ENCODE measurements around the gene TMEM87B. TPM values are rescaled to one million over a fixed set of nuclear protein-coding genes. Genes with fewer than 3 reads are reported as not detected.
"Not testable (repeated sequence)": the region's sequence is repeated elsewhere in the genome, so short reads cannot be mapped to it uniquely, and the experiment has no call there.

The TMEM87B gene
- polyA plus RNA-seq, 10 donors = 12.9 to 24.9 (median 18.0) TPM

- peak in 2 of 3 donors; percentile 42 to 49 for DNase-seq
Observed at GRCh38 chr2:112032689-112033465, 22.2 kb upstream of the TMEM87B start.

DNA sequence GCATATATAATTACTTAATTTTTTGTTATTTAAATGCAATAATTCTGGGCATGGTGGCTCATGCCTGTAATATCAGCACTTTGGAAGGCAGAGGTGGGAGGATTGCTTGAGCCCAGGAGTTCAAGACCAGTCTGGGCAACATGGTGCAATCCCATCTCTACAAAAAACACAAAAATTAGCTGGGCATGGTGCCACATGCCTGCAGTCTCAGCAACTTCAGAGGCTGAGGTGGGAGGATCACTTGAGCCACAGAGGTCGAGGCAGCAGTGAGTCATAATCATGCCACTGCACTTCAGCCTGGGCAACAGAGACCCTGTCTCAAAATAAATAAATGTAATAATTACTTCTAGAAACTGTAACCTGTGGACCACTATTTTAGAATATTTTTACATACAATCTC lies 21.5 kb upstream of the TMEM87B start:
- no peak for DNase-seq

GRCh38 chr2:112034924-112035323 lies 20.1 kb upstream of the TMEM87B start:
- DNase-seq = no peak

- DNase-seq = no peak
Observed at GRCh38 chr2:112035786-112036185, 19.3 kb upstream of the TMEM87B start.

DNA sequence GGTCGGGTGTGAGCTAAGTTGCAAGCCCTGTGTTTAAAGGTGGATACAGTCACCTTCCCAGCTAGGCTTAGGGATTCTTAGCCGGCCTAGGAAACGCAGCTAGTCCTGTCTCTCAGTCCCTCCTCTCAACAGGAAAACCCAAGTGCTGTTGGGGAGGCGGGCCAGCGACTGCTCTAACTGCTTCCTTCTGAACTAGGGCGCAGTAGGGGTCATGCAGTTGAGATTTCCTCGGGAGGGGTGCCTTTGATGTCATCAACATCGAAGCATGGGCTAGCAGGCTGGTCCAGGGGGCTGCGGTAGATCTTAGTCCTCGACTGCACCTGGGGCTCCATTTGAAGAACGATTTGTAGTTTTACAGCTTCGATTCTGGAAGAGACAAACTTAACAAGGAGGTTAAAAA lies 15.5 kb upstream of the TMEM87B start:
- DNase-seq = not testable (repeated sequence)

DNA sequence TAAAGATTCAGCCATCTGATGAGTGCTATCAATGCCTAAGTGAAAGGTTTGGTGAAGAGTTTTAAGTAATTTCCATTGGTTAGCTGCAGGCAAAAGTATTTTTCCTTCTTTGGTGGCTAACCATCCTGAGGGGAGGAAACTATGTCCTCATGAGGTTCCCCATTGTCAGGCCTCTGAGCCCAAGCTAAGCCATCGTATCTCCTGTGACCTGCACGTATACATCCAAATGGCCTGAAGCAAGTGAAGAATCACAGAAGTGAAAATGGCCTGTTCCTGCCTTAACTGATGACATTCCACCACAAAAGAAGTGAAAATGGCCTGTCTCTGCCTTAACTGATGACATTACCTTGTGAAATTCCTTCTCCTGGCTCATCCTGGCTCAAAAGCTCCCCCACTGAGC lies 15.0 kb upstream of the TMEM87B start:
- DNase-seq = not testable (repeated sequence)

- DNase-seq = not testable (repeated sequence)
Observed at GRCh38 chr2:112041460-112041859, 13.6 kb upstream of the TMEM87B start.

DNA sequence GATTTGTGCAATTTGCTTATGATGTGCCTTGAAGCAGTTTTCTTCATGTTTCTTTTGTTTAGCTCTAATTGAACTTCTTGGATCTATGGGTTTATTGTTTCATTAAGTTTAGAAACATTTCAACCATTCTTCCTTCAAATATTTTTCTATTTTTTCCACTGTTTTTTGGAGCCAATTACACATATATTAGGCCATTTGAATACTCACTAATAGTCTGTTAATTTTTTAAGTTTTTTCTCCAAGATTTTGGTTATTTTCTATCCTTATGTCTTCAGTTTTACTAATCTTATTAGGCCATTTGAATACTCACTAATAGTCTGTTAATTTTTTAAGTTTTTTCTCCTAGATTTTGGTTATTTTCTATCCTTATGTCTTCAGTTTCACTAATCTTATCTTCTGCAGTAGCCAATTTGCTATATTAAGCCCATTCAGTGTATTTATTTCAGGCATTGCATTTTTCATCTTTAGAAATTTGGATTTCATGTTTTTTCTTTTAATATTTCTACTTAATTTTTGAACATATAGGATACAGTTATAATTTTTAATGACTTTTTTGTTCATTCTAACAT lies 9.5 kb upstream of the TMEM87B start:
- DNase-seq = no peak

DNA sequence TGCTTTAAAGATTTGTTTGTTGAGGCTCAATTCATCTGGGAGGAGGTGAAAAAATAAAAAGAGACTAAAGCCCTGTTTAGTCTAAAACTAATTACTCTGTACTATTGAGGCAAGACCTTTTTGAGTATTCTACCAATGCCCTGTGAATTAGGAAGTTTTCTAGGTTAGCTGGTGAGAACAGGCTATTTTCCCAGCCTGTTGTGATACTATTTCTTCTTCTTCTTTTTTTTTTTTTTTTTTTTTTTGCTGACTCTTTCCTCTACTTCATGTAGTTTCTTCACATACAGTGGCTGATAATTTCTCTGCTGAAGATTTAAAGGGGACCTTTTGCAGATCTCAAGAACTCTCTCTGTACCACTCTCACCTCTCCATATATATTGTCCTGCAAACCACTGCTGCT lies 8.8 kb upstream of the TMEM87B start:
- DNase-seq = no peak

DNA sequence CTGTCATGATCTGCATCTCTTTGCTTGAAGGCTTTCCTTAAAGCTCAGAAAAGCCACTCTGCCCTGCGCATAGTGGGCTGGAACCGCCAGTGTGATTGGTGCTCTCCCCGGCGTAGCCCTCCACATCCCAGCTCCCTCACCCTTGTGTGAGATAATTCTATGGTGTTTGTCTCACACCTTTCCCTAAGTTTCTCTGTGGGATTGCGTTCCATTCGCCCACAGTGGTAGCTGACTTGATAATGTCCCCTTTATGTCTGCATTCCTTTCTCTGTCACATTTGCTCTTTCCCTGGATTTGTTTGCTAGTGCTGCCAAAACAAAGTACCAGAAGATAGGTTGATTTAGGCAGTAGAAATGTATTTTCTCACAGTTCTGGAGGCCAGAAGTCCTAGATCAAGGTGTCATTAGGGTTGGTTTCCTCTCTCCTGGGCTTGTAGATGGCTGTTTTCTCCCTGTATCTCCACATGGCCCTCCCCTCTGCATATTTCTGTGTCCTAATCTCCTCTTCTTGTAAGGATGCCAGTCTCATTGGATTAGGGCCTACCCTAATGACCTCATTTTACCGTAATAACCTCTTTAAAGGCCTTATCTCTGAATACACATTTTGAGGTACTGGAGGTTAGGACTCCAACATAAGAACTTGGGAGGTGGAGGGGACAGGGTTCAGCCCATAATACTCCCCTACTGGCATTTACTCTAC lies 7.4 kb upstream of the TMEM87B start:
- DNase-seq = no peak

DNA sequence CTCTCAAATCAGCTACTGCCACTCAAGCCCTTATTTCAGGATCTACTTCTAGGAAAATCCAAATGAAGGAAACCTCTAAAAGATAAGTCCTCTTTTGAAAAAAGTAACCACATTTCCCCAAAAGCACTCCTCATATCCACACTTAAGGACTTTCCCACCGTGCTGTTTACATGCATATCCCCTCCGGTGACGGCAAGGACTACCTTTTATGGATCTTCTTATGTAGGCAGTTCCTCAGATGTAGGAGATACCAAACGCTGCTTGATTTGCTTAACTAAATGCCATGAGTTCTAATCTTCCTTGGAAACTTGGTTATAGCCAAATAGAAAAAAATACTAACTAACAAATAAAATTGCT lies 6.9 kb upstream of the TMEM87B start:
- no peak for DNase-seq

DNA sequence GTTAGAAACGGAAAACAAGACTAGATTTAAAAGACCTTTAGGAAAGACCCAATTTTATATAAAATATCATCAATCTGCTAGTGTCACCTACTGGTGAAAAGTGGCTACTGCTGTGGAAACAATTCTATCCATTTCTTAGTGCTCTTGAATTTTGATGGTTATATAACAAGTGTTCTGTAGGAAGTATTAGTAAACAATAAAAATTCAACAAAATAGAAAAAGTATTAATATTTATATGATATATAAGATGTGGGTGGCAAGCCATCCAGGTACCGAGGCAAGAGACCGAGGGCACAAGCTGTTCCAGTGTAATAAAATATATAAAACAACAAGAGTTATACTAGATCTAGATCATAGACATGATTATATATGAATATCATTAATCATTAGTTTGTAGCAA lies 6.2 kb upstream of the TMEM87B start:
- peak; percentile 41 to 76 (median 59) for DNase-seq

DNA sequence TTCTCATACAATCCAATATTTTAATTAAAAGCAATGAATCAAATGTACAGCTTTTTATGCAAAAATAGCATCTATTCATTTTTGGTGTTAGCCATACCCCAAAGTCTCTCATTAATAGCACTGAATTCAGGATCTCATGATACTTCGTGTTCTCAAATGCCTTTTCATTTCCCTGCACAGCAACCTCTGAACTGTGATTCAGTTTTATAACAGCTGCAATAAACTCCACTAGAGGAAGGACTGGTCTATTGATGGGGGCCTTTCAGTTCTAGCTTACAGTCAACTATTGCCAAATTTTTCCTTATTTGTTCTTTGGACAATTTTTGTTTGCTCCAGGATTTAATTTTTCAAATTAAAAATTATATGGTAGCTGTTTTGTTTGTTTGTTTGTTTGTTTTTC lies 4.8 kb upstream of the TMEM87B start:
- DNase-seq = no peak

GRCh38 chr2:112053917-112054846 lies 887 bp upstream of the TMEM87B start:
- DNase-seq = peak; percentile 94 to 99 (median 95)

DNA sequence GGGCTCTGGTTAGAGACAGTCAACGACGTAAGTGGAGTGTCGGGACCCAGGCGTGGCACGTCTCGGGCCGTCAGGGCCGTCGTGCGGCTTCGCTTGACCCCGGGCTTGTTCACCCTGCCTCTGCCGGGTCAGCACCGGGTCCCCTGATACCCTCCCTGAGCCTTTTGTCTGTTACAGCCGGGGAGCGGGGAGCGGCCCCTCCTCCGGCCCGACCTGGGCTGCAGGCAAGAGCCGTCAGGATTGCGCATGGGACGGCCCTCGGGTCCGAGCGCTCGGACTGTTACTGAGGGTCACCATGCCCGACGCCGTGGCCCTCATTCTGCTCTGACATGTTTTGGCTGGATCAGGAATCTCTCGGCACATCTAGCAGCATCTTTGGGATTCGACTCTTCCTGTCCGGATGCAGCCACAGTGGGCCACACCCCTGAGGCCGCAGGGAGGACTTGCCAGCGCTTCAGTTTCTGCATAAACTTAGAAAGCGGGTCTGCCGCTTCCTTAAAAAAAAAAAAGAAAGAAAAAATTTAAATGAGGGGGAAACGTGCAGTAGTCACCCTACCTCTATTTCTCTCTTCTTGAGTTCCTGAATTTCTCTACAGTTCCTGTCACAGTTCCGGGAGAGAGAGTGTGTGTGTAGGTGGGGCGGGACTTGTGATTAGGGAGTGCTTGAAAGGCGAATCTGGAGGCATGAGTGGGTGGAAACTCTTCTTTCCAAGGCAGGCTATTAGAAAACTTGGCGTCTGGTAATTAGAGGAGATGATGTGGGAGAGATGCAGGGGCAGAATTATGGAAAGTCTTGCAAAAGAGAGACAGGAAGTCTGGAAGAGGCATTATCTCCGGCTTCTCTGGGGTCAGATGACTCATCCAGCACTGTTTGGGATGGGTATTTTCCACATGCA lies 909 bp downstream of the TMEM87B start:
- DNase-seq = peak; percentile 90 to 94 (median 91)

DNA sequence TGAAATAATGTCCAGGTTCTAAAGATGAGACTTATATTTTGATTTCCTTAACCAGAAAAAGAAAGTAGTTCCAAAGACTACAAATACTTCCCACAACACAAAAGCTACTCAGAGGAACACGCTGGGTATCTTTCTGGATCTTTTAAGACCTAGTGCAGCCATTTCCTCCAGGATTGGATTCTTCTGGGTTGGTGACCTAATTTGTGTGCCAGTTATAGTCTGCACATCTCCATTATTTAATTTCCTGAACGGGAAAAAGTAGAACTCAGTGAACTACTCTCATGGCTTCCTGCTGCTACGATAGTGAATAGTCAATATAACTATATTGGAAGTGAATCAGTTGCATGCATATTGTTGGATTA lies 1.5 kb downstream of the TMEM87B start:
- DNase-seq = no peak

- DNase-seq = no peak
Observed at GRCh38 chr2:112059671-112060070, 4.6 kb downstream of the TMEM87B start.

- no peak for DNase-seq
Observed at GRCh38 chr2:112061299-112061698, 6.2 kb downstream of the TMEM87B start.

- DNase-seq = no peak
Observed at GRCh38 chr2:112061840-112062239, 6.8 kb downstream of the TMEM87B start.

DNA sequence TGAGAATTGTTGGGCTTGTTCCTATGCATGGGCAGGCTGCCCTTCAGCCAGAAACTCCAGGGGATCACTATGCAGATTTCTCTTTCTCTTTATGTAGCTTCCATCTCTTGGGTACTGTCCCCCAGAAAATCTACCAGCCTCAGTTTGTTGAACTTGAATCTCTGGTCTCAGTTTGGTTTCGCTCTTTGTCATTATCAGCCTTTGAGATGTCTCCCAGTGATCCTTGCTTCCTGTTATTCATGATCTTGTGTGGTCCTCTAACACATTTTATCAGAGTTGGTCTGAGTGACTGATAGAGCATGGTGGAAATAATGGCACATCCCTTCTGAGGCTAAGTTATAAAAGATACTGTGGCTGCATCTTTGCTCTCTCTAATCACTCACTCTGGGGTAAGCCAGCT lies 7.8 kb downstream of the TMEM87B start:
- DNase-seq = no peak

GRCh38 chr2:112065486-112065885 lies 10.4 kb downstream of the TMEM87B start:
- DNase-seq = no peak

All from muscle of back (tissue), 11 donors.